HCT116 (cell line): Measurements from ENCODE around the gene MRTFB.

Experiments
- ATF3 ChIP-seq: IDR thresholded peaks from 2 replicates; pipeline ENCODE4 v1.6.1; 2012
- CBX3 ChIP-seq: IDR thresholded peaks from 2 replicates; pipeline ENCODE4 v1.6.1; 2012; ENCODE audit warnings: low read depth
- CTCF ChIP-seq, 3 experiments: fragments of 200-600 bp in 1 of 3; sonication (generic) in 1 of 3; IDR thresholded peaks in 2 of 3; conservative IDR thresholded peaks in 1 of 3; 2 replicates each; pipeline ENCODE4 v1.5.1; 2012 to 2017; ENCODE audit warnings: low read depth in 2 of 3, low read length in 2 of 3, antibody characterized with exemption in 1 of 3, borderline replicate concordance in 1 of 3, control low read depth in 1 of 3, mild to moderate bottlenecking in 1 of 3, mixed read lengths in 1 of 3, mixed run types in 1 of 3, moderate library complexity in 1 of 3; ENCODE audit not compliant: insufficient read depth in 1 of 3
- EZH2phosphoT487 ChIP-seq: fragments of 200-600 bp; IDR thresholded peaks from 2 replicates; pipeline ENCODE4 v1.6.1; 2018; ENCODE audit warnings: antibody characterized with exemption, borderline replicate concordance
- JUND ChIP-seq: IDR thresholded peaks from 2 replicates; pipeline ENCODE4 v1.6.1; 2012
- POLR2A ChIP-seq: IDR thresholded peaks from 2 replicates; pipeline ENCODE4 v1.7.0; 2011; ENCODE audit warnings: borderline replicate concordance; ENCODE audit not compliant: insufficient read depth, insufficient read length; ENCODE audit errors: extremely low read depth
- POLR2AphosphoS5 ChIP-seq: IDR thresholded peaks from 2 replicates; pipeline ENCODE4 v1.6.1; 2011; ENCODE audit warnings: mild to moderate bottlenecking, low read depth, low read length, moderate library complexity
- REST ChIP-seq: IDR thresholded peaks from 2 replicates; pipeline ENCODE4 v1.6.1; 2012; ENCODE audit warnings: low read depth
- SIN3A ChIP-seq: IDR thresholded peaks from 2 replicates; pipeline ENCODE4 v1.6.1; 2012; ENCODE audit warnings: low read depth
- TCF7L2 ChIP-seq: IDR thresholded peaks from 2 replicates; pipeline ENCODE4 v1.7.0; 2011; ENCODE audit warnings: borderline replicate concordance, inconsistent platforms; ENCODE audit not compliant: insufficient read depth, insufficient read length; ENCODE audit errors: extremely low read depth
- YY1 ChIP-seq: IDR thresholded peaks from 2 replicates; pipeline ENCODE4 v1.6.1; 2011; ENCODE audit warnings: low read length, low read depth, moderate library complexity, mild to moderate bottlenecking; ENCODE audit not compliant: insufficient replicate concordance; ENCODE audit errors: extremely low read depth
- ZBTB33 ChIP-seq: IDR thresholded peaks from 2 replicates; pipeline ENCODE4 v1.6.1; 2011; ENCODE audit warnings: mild to moderate bottlenecking, low read length, moderate library complexity; ENCODE audit not compliant: insufficient replicate concordance; ENCODE audit errors: extremely low read depth
- ZNF274 ChIP-seq: fragments of 200-500 bp; sonication (Bioruptor generic); IDR thresholded peaks from 2 replicates; pipeline ENCODE4 v1.6.1; 2014; ENCODE audit warnings: mild to moderate bottlenecking, low read depth, low read length, inconsistent platforms

GRCh38 chr16:14303639-14304394 is 232.7 kb downstream of the MRTFB start:
- TF ChIP-seq CTCF (IDR thresholded peaks at IDR 0.05 in 2 of 3, conservative IDR thresholded peaks at IDR 0.05 in 1 of 3; ENCODE audit: borderline replicate concordance in 1 of 3, insufficient read depth in 1 of 3, low read depth in 2 of 3, low read length in 2 of 3) (no peak), POLR2AphosphoS5 (no peak), JUND (no peak), POLR2A (no peak), CBX3 (no peak), ZBTB33 (no peak), REST (no peak), ZNF274 (no peak), YY1 (no peak), EZH2phosphoT487 (no peak), ATF3 (no peak), SIN3A (no peak), TCF7L2 (no peak)
